Pancreas (tissue), 10 donors: ENCODE measurements around the gene GLB1L. TPM values are rescaled to one million over a fixed set of nuclear protein-coding genes. Genes with fewer than 3 reads are reported as not detected.
A peak's percentile ranks its signal among the peaks of the same experiment; 100 is the strongest.

Experiments used
- ATAC-seq, 4 donors: fragments of 200-7000 bp; cut with Tn5 transposase; one replicate each; pipeline versions ENCODE4 v1.8.0 to v1.9.1; 2020; ENCODE audit warnings: mild to moderate bottlenecking in 4 of 4, moderate library complexity in 4 of 4
- DNase-seq, 6 donors: peaks; one replicate each; pipeline ENCODE4 v3.0.0-alpha.2; 2020
- FAIRE-seq: peaks from 2 replicates; lab custom pipeline; 2012; peaks lifted over from hg19 to GRCh38; lab: Jason Lieb, UNC
- H3K27ac ChIP-seq, 4 donors: fragments of 200-600 bp; sonication (generic); 1 replicate in 3 of 4; 2 replicates in 1 of 4; pipeline versions ENCODE4 v1.5.0 to v1.8.0; 2020
- H3K27me3 ChIP-seq, 4 donors: fragments of 200-600 bp; one replicate each; pipeline ENCODE4 v1.8.0; 2021
- H3K36me3 ChIP-seq, 3 donors: fragments of 200-600 bp; sonication (generic) in 1 of 3; one replicate each; pipeline versions ENCODE4 v1.5.0 to v1.8.0; 2020 to 2021
- H3K4me1 ChIP-seq, 3 donors: fragments of 200-600 bp; one replicate each; pipeline ENCODE4 v1.8.0; 2021
- H3K4me3 ChIP-seq, 4 donors: fragments of 200-600 bp; sonication (generic) in 2 of 4; one replicate each; pipeline versions ENCODE4 v1.5.0 to v1.8.0; 2020 to 2021
- H3K9me3 ChIP-seq, 4 donors: fragments of 200-600 bp; one replicate each; pipeline ENCODE4 v1.8.0; 2021
- CTCF ChIP-seq, 4 donors: fragments of 200-600 bp; sonication (generic) in 3 of 4; IDR thresholded peaks; one replicate each; pipeline versions ENCODE4 v1.5.0 to v1.8.0; 2021; ENCODE audit warnings: antibody characterized with exemption in 4 of 4
- WGBS, 2 donors: extraction: QIAGEN DNeasy Blood & Tissue Kit; methylation state at CpG; one replicate each; pipeline ENCODE4 v1.1.7; 2013; 5-methylcytosine and 5-hydroxymethylcytosine counted together
- intact Hi-C, 3 donors: fragments of 100-400 bp; cut with DNase I; formaldehyde crosslinking; loops; one replicate each; pipeline versions ENCODE4 v1.11.1 to v1.14.2; 2022
- polyA plus RNA-seq, 2 donors: library from polyadenylated mRNA; stranded (reverse); fragments of 200-250 nt; gene quantifications; one replicate each; pipeline ENCODE4 v1.2.3, GENCODE V29; 2013
- total RNA-seq, 6 donors: library from RNA; stranded (reverse); fragmentation: NEBNext Ultra II Directional in 4 of 6; extraction: Animal tissue kit (Norgen Biotek cat#: 25700) in 4 of 6; gene quantifications; one replicate each; pipeline versions ENCODE4 v1.2.1 to v1.2.4, GENCODE V29; 2021 to 2023
- donor health status: healthy with polysubstance abuse.
- donor health status: DM: no; HTN: no; CAD: no; lungs with moderate emphysema.
- donor health status: DM: no; HTN: no; CAD: no.
- donor health status: control.
- donor health status: control.
- donor health status: Bipolar disorder and iron deficiency.
- donor health status: DM: yes; HTN: yes; CAD: no.
- donor health status: DM: no; HTN: no; CAD: no.
- donor health status: DM: no; HTN: no; CAD: no.
- donor health status: DM: yes; HTN: yes; CAD: no.

Gene GLB1L
- total and polyA plus RNA-seq, 8 donors, result 1.8 to 6.9 (median 3.2) TPM

GRCh38 chr2:219252084-219252483 is 6.8 kb upstream of the GLB1L start:
- H3K27ac ChIP-seq, result peak overlapping the region in 3 of 4 donors; percentile 26 to 89 (median 80)
- TF ChIP-seq CTCF (IDR thresholded peaks at IDR 0.05), result no peak
- WGBS, 2 donors, result 50 to 52% methylated on average over 5 of the region's 5 CpGs
- H3K4me1 ChIP-seq, result peaks cover 26 to 56% (median 32%) of the 10 kb centered on the region in 3 donors
- intact Hi-C loops, result no loop called here
- peak overlapping the region in 2 of 4 donors; percentile 58 to 82 for H3K4me3 ChIP-seq
- peaks cover 0 to 5% (median 0%) of the 10 kb centered on the region in 3 donors for H3K36me3 ChIP-seq
- DNase-seq, result peak in 1 of 6 donors; percentile 50
- no peak for ATAC-seq
- H3K9me3 ChIP-seq, result no peaks in the 10 kb centered on the region
- H3K27me3 ChIP-seq, result no peaks in the 10 kb centered on the region
- no peak for FAIRE-seq

GRCh38 chr2:219251656-219252055 is 6.4 kb upstream of the GLB1L start:
- intact Hi-C loops, result no loop called here
- 89% methylated on average over 6 of the region's 6 CpGs for WGBS, 2 donors
- no peaks in the 10 kb centered on the region for H3K9me3 ChIP-seq
- FAIRE-seq (no peak), ATAC-seq (no peak), DNase-seq (no peak)
- no peak for TF ChIP-seq CTCF (IDR thresholded peaks at IDR 0.05)
- H3K27me3 ChIP-seq, result no peaks in the 10 kb centered on the region
- H3K27ac ChIP-seq, result peak overlapping the region in 3 of 4 donors; percentile 26 to 89 (median 80)
- H3K36me3 ChIP-seq, result peaks cover 0 to 5% (median 0%) of the 10 kb centered on the region in 3 donors
- peaks cover 26 to 59% (median 32%) of the 10 kb centered on the region in 3 donors for H3K4me1 ChIP-seq
- peak overlapping the region in 1 of 4 donors; percentile 58 for H3K4me3 ChIP-seq

GRCh38 chr2:219250049-219250781 is 5.0 kb upstream of the GLB1L start:
- intact Hi-C loops, result no loop called here
- H3K27me3 ChIP-seq, result no peaks in the 10 kb centered on the region
- peaks cover 26 to 68% (median 32%) of the 10 kb centered on the region in 3 donors for H3K4me1 ChIP-seq
- peak overlapping the region in 1 of 4 donors; percentile 25 for H3K4me3 ChIP-seq
- 78 to 79% methylated on average over 22 of the region's 22 CpGs for WGBS, 2 donors
- peak overlapping the region; percentile 90 to 96 (median 92) for H3K27ac ChIP-seq
- DNase-seq (no peak), ATAC-seq (no peak), FAIRE-seq (no peak)
- H3K9me3 ChIP-seq, result no peaks in the 10 kb centered on the region
- TF ChIP-seq CTCF (IDR thresholded peaks at IDR 0.05), result no peak
- peaks cover 0 to 5% (median 0%) of the 10 kb centered on the region in 3 donors for H3K36me3 ChIP-seq

GRCh38 chr2:219249203-219249980 is 4.1 kb upstream of the GLB1L start:
- H3K4me1 ChIP-seq, result peaks cover 26 to 67% (median 32%) of the 10 kb centered on the region in 3 donors
- intact Hi-C loops, result no loop called here
- H3K9me3 ChIP-seq, result no peaks in the 10 kb centered on the region
- DNase-seq, result peak; percentile 76 to 89 (median 88)
- peaks cover 0 to 5% (median 0%) of the 10 kb centered on the region in 3 donors for H3K36me3 ChIP-seq
- peak overlapping the region in 2 of 4 donors; percentile 14 to 25 for H3K4me3 ChIP-seq
- 3 to 5% methylated on average over 7 of the region's 7 CpGs for WGBS, 2 donors
- no peak for TF ChIP-seq CTCF (IDR thresholded peaks at IDR 0.05)
- no peaks in the 10 kb centered on the region for H3K27me3 ChIP-seq
- FAIRE-seq, result no peak
- peak; percentile 66 to 71 (median 68) for ATAC-seq
- H3K27ac ChIP-seq, result peak overlapping the region; percentile 90 to 96 (median 92)
